HepG2 (cell line): ENCODE measurements around the gene SMPD3. TPM values are rescaled to one million over a fixed set of nuclear protein-coding genes. Genes with fewer than 3 reads are reported as not detected.

Experiments used
- ATAC-seq: fragments of 200-7000 bp; cut with Tn5 transposase; 3 replicates; pipeline ENCODE4 v1.9.1; 2020; ENCODE audit warnings: mild to moderate bottlenecking, moderate library complexity
- BruUV-seq: library from RNA; stranded (reverse); fragments of 400-500 nt; replicated peaks from 2 replicates; lab custom pipeline; 2021; lab: Mats Ljungman, UMichigan
- CTCF ChIA-PET: fragments of 300-600 bp; formaldehyde crosslinking; extraction: SDS; loops from one replicate; lab custom pipeline; 2021; ENCODE audit warnings: low total read pairs, inconsistent platforms, low intra/inter-chr PET ratio; lab: Yijun Ruan, JAX
- POLR2A ChIA-PET: fragments of 350-600 bp; sonication (Branson Sonifier 250); formaldehyde crosslinking; loops from one replicate; lab custom pipeline; 2020; ENCODE audit warnings: antibody characterized with exemption, inconsistent platforms; lab: Yijun Ruan, JAX
- DNase-seq: peaks from one replicate; pipeline ENCODE4 v3.0.0-alpha.2; 2015; ENCODE audit warnings: low spot score
- FAIRE-seq: peaks from 3 replicates; lab custom pipeline; 2011; peaks lifted over from hg19 to GRCh38; lab: Jason Lieb, UNC
- H2AFZ ChIP-seq: one replicate; pipeline ENCODE4 v1.6.1; 2011; ENCODE audit warnings: low read length, inconsistent platforms
- H3K27ac ChIP-seq: fragments of 300-600 bp; 3 replicates; pipeline ENCODE4 v1.8.0; 2011; ENCODE audit warnings: mixed run types, mild to moderate bottlenecking, mixed read lengths, low read length, inconsistent platforms; ENCODE audit not compliant: insufficient read depth; ENCODE audit errors: extremely low read length
- H3K27me3 ChIP-seq, 2 experiments: fragments of 200-600 bp in 1 of 2; 2 replicates in 1 of 2; 3 replicates in 1 of 2; pipeline versions ENCODE4 v1.6.0 to v1.8.0; 2011; ENCODE audit warnings: low read length in 2 of 2, mild to moderate bottlenecking in 2 of 2, moderate library complexity in 2 of 2, inconsistent platforms in 1 of 2; ENCODE audit not compliant: insufficient read depth in 2 of 2, control insufficient read depth in 1 of 2
- H3K36me3 ChIP-seq, 2 experiments: fragments of 200-600 bp in 1 of 2; replicated peaks in 1 of 2; 2 replicates in 1 of 2; 3 replicates in 1 of 2; pipeline versions ENCODE4 v1.5.1 to v1.8.0; 2011; ENCODE audit warnings: low read length in 2 of 2, inconsistent platforms in 1 of 2; ENCODE audit not compliant: insufficient read depth in 2 of 2, control insufficient read depth in 1 of 2
- H3K4me1 ChIP-seq: 2 replicates; pipeline ENCODE4 v1.5.1; 2012; ENCODE audit warnings: low read length, inconsistent platforms; ENCODE audit not compliant: insufficient read depth
- H3K4me2 ChIP-seq: 2 replicates; pipeline ENCODE4 v1.6.0; 2011; ENCODE audit warnings: low read depth, low read length, inconsistent platforms
- H3K4me3 ChIP-seq, 3 experiments: fragments of 200-600 bp in 1 of 3; sonication (generic), shearing (Covaris generic) in 1 of 3; replicated peaks in 1 of 3; 2 replicates each; pipeline ENCODE4 v1.5.1; 2011 to 2016; ENCODE audit warnings: low read length in 3 of 3, inconsistent platforms in 2 of 3, low read depth in 2 of 3, mild to moderate bottlenecking in 2 of 3, control low read depth in 1 of 3, mixed read lengths in 1 of 3; ENCODE audit not compliant: insufficient read depth in 1 of 3
- H3K79me2 ChIP-seq: one replicate; pipeline ENCODE4 v1.6.1; 2011; ENCODE audit warnings: low read length, inconsistent platforms; ENCODE audit not compliant: insufficient read depth
- H3K9ac ChIP-seq: 2 replicates; pipeline ENCODE4 v1.6.0; 2011; ENCODE audit warnings: mild to moderate bottlenecking, low read depth, low read length, inconsistent platforms; ENCODE audit not compliant: insufficient read depth
- H3K9me3 ChIP-seq: 2 replicates; pipeline ENCODE4 v1.5.1; 2012; ENCODE audit warnings: mild to moderate bottlenecking, low read length
- H4K20me1 ChIP-seq: 2 replicates; pipeline ENCODE4 v1.6.0; 2011; ENCODE audit warnings: inconsistent platforms, mild to moderate bottlenecking, low read length, moderate library complexity; ENCODE audit not compliant: insufficient read depth
- ZEB1 ChIP-seq: IDR thresholded peaks from 2 replicates; pipeline ENCODE4 v1.6.1; 2012; ENCODE audit warnings: mild to moderate bottlenecking, low read depth, inconsistent platforms; ENCODE audit not compliant: insufficient replicate concordance
- ZNF3 ChIP-seq: IDR thresholded peaks from 2 replicates; pipeline ENCODE4 v1.7.0; 2017; ENCODE audit warnings: inconsistent platforms
- ZNF577 ChIP-seq: sonication (generic); formaldehyde crosslinking; IDR thresholded peaks from 2 replicates; pipeline ENCODE4 v1.4.0; 2020; ENCODE audit warnings: mild to moderate bottlenecking, low read depth, missing genetic modification reagents, borderline replicate concordance
- WGBS: methylation state at CpG from one replicate; pipeline ENCODE4 v1.1.6; 2017; ENCODE audit warnings: low lambda C conversion rate; 5-methylcytosine and 5-hydroxymethylcytosine counted together
- in situ Hi-C: cut with HindIII; loops from 2 replicates; pipeline ENCODE4 v1.10.0; 2017; ENCODE audit warnings: low pct_unique_long_range_greater_than_20kb; ENCODE audit not compliant: extremely low pct_ligation_motif_present
- intact Hi-C: fragments of 100-400 bp; cut with micrococcal nuclease; formaldehyde crosslinking; loops from one replicate; pipeline ENCODE4 v1.10.0; 2022; ENCODE audit not compliant: unreplicated experiment
- polyA plus RNA-seq, 8 experiments: library from polyadenylated mRNA; depleted of rRNA in 3 of 8; stranded (reverse) in 7 of 8; unstranded in 1 of 8; fragments of >200 nt; fragmentation: Illumina TruSeq in 4 of 8; extraction: Trizol in 4 of 8; gene quantifications; 2 replicates each; pipeline versions ENCODE4 v1.2.1 to v1.2.3, GENCODE V29; 2011 to 2016; ENCODE audit warnings: low read depth in 4 of 8, missing spikeins in 1 of 8, mixed read lengths in 1 of 8; ENCODE audit not compliant: insufficient read depth in 1 of 8
- total RNA-seq, 5 experiments: library from RNA; depleted of rRNA; stranded (reverse); fragments of >200 nt; fragmentation: Illumina TruSeq; extraction: Trizol; gene quantifications; 2 replicates each; pipeline ENCODE4 v1.2.3, GENCODE V29; 2016; ENCODE audit warnings: low read depth in 1 of 5
- TF ChIP-seq, protein P1 (sequence below): IDR thresholded peaks from 2 replicates; pipeline ENCODE4 v1.6.1; 2016; ENCODE audit warnings: low read depth, control low read depth
- TF ChIP-seq, protein P2 (sequence below): IDR thresholded peaks from 2 replicates; pipeline ENCODE4 v1.6.1; 2016; ENCODE audit warnings: low read depth, missing genetic modification reagents, missing compliant biosample characterization

Gene SMPD3
- total and polyA plus RNA-seq, 2 of the 13 experiments (the other 11 are each of a cell fraction or from before 2014, with no cell fraction given), result 0.07 to 0.32 TPM

- ChIA-PET CTCF (no interaction called here), POLR2A (no interaction called here)
- H3K9me3 ChIP-seq, result no peaks in the 10 kb centered on the region
- no peak overlapping the region for H3K9ac ChIP-seq
- no peak overlapping the region for H3K27ac ChIP-seq
- H3K4me1 ChIP-seq, result peaks cover 20% of the 10 kb centered on the region
- ATAC-seq, result no peak
- H3K79me2 ChIP-seq, result no peaks in the 10 kb centered on the region
- no peaks in the 10 kb centered on the region for H3K36me3 ChIP-seq
- 52% methylated on average over 22 of the region's 23 CpGs for WGBS
- in situ Hi-C loops, result no loop called here
- H3K27me3 ChIP-seq, result peaks cover 8 to 67% of the 10 kb centered on the region in 2 experiments
- no peak overlapping the region for H3K4me2 ChIP-seq
- H3K4me3 ChIP-seq, result no peak overlapping the region
- DNase-seq, result no peak
- no peak overlapping the region for H2AFZ ChIP-seq
- no peaks in the 10 kb centered on the region for H4K20me1 ChIP-seq
- no TSS peak for BruUV-seq
- TF ChIP-seq, protein P1, sequence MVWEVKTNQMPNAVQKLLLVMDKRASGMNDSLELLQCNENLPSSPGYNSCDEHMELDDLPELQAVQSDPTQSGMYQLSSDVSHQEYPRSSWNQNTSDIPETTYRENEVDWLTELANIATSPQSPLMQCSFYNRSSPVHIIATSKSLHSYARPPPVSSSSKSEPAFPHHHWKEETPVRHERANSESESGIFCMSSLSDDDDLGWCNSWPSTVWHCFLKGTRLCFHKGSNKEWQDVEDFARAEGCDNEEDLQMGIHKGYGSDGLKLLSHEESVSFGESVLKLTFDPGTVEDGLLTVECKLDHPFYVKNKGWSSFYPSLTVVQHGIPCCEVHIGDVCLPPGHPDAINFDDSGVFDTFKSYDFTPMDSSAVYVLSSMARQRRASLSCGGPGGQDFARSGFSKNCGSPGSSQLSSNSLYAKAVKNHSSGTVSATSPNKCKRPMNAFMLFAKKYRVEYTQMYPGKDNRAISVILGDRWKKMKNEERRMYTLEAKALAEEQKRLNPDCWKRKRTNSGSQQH (CRISPR knock-in tag), result no peak
- no peak for TF ChIP-seq ZNF3 (CRISPR knock-in tag)
- TF ChIP-seq, protein P2, sequence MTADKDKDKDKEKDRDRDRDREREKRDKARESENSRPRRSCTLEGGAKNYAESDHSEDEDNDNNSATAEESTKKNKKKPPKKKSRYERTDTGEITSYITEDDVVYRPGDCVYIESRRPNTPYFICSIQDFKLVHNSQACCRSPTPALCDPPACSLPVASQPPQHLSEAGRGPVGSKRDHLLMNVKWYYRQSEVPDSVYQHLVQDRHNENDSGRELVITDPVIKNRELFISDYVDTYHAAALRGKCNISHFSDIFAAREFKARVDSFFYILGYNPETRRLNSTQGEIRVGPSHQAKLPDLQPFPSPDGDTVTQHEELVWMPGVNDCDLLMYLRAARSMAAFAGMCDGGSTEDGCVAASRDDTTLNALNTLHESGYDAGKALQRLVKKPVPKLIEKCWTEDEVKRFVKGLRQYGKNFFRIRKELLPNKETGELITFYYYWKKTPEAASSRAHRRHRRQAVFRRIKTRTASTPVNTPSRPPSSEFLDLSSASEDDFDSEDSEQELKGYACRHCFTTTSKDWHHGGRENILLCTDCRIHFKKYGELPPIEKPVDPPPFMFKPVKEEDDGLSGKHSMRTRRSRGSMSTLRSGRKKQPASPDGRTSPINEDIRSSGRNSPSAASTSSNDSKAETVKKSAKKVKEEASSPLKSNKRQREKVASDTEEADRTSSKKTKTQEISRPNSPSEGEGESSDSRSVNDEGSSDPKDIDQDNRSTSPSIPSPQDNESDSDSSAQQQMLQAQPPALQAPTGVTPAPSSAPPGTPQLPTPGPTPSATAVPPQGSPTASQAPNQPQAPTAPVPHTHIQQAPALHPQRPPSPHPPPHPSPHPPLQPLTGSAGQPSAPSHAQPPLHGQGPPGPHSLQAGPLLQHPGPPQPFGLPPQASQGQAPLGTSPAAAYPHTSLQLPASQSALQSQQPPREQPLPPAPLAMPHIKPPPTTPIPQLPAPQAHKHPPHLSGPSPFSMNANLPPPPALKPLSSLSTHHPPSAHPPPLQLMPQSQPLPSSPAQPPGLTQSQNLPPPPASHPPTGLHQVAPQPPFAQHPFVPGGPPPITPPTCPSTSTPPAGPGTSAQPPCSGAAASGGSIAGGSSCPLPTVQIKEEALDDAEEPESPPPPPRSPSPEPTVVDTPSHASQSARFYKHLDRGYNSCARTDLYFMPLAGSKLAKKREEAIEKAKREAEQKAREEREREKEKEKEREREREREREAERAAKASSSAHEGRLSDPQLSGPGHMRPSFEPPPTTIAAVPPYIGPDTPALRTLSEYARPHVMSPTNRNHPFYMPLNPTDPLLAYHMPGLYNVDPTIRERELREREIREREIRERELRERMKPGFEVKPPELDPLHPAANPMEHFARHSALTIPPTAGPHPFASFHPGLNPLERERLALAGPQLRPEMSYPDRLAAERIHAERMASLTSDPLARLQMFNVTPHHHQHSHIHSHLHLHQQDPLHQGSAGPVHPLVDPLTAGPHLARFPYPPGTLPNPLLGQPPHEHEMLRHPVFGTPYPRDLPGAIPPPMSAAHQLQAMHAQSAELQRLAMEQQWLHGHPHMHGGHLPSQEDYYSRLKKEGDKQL, result no peak
- no peak for TF ChIP-seq ZEB1
- no peak for TF ChIP-seq ZNF577
- no peak for FAIRE-seq
- intact Hi-C loops, result no loop called here
Measured at GRCh38 chr16:68369697-68370580, 78.4 kb downstream of the SMPD3 start.
